ENCODE results near the gene TP53I11. TPM values are rescaled to one million over a fixed set of nuclear protein-coding genes. Genes with fewer than 3 reads are reported as not detected.

The TP53I11 gene
- total and polyA plus RNA-seq, 2 of the 13 experiments (the other 11 are each of a cell fraction or from before 2014, with no cell fraction given): not detected

GRCh38 chr11:44936951-44937543 is 13.6 kb downstream of the TP53I11 start:
- Histone ChIP-seq H3K9me3 (ENCODE audit: low read length) (no peaks in the 10 kb centered on the region), H3K27ac (ENCODE audit: extremely low read length, insufficient read depth, low read length) (no peak overlapping the region), H3K79me2 (ENCODE audit: insufficient read depth, low read length) (no peaks in the 10 kb centered on the region), H3K4me2 (ENCODE audit: low read depth, low read length) (no peak overlapping the region), H3K9ac (ENCODE audit: insufficient read depth, low read depth, low read length) (no peak overlapping the region), H3K36me3 (replicated peaks in 1 of 2; ENCODE audit: control insufficient read depth in 1 of 2, insufficient read depth in 2 of 2, low read length in 2 of 2) (no peaks in the 10 kb centered on the region), H3K27me3 (ENCODE audit: control insufficient read depth in 1 of 2, insufficient read depth in 2 of 2, low read length in 2 of 2) (peaks cover 10 to 42% of the 10 kb centered on the region in 2 experiments; a peak in 4 of 5 replicates), H4K20me1 (ENCODE audit: insufficient read depth, low read length) (no peaks in the 10 kb centered on the region), H3K4me3 (replicated peaks in 1 of 3; ENCODE audit: insufficient read depth in 1 of 3, low read depth in 2 of 3, low read length in 3 of 3) (no peak overlapping the region), H2AFZ (ENCODE audit: low read length) (no peak overlapping the region), H3K4me1 (ENCODE audit: insufficient read depth, low read length) (no peaks in the 10 kb centered on the region)
- BruUV-seq (replicated peaks): no TSS peak
- POLR2A ChIA-PET: interaction anchor here (1.2 to 1.3 kb wide), 2 partner anchors 167 to 168 kb away, joined by 4 read pairs; no protein-coding TSS in a partner anchor
- CTCF ChIA-PET (ENCODE audit: low intra/inter-chr PET ratio, low total read pairs): interaction anchor here (1.2 to 2.3 kb wide), 3 partner anchors 166 to 396 kb away, joined by 6 to 39 read pairs (median 33); no protein-coding TSS in a partner anchor
- in situ Hi-C loops (cut with HindIII; ENCODE audit: extremely low pct_ligation_motif_present, low pct_unique_long_range_greater_than_20kb): loop anchor here (5.0 to 10.0 kb wide), 2 partner anchors 170 to 398 kb away; no protein-coding TSS in a partner anchor
- 5% methylated on average over 3 of the region's 12 CpGs for WGBS (ENCODE audit: low lambda C conversion rate)
- DNase-seq (ENCODE audit: low spot score) (no peak), ATAC-seq (no peak), FAIRE-seq (no peak)
- intact Hi-C loops (cut with micrococcal nuclease; ENCODE audit: unreplicated experiment): loop anchor here (1.0 to 2.0 kb wide), 3 partner anchors 80 to 356 kb away; no protein-coding TSS in a partner anchor
- TF ChIP-seq, protein P1, sequence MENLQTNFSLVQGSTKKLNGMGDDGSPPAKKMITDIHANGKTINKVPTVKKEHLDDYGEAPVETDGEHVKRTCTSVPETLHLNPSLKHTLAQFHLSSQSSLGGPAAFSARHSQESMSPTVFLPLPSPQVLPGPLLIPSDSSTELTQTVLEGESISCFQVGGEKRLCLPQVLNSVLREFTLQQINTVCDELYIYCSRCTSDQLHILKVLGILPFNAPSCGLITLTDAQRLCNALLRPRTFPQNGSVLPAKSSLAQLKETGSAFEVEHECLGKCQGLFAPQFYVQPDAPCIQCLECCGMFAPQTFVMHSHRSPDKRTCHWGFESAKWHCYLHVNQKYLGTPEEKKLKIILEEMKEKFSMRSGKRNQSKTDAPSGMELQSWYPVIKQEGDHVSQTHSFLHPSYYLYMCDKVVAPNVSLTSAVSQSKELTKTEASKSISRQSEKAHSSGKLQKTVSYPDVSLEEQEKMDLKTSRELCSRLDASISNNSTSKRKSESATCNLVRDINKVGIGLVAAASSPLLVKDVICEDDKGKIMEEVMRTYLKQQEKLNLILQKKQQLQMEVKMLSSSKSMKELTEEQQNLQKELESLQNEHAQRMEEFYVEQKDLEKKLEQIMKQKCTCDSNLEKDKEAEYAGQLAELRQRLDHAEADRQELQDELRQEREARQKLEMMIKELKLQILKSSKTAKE (CRISPR knock-in tag; IDR thresholded peaks at IDR 0.05; ENCODE audit: borderline replicate concordance): no peak
- TF ChIP-seq ZNF577 (CRISPR knock-in tag; IDR thresholded peaks at IDR 0.05; ENCODE audit: borderline replicate concordance, low read depth) (no peak), ZNF253 (CRISPR knock-in tag; IDR thresholded peaks at IDR 0.05; ENCODE audit: borderline replicate concordance) (no peak), SP1 (IDR thresholded peaks at IDR 0.05) (no peak), SP1 (CRISPR knock-in tag; IDR thresholded peaks at IDR 0.05) (no peak), ZNF556 (CRISPR knock-in tag; IDR thresholded peaks at IDR 0.05; ENCODE audit: borderline replicate concordance) (no peak), KDM4B (CRISPR knock-in tag; IDR thresholded peaks at IDR 0.05) (no peak), MEF2D (CRISPR knock-in tag; IDR thresholded peaks at IDR 0.05) (no peak)

All from HepG2 (cell line).